A673 (cell line): ENCODE data around the gene SLC40A1. TPM values are rescaled to one million over a fixed set of nuclear protein-coding genes. Genes with fewer than 3 reads are reported as not detected.
A peak's percentile ranks its signal among the peaks of the same experiment; 100 is the strongest.

Experiments used
- BruUV-seq: library from RNA; stranded (reverse); fragments of 400-500 nt; replicated peaks from 2 replicates; lab custom pipeline; 2021; lab: Mats Ljungman, UMichigan
- CTCF ChIA-PET: fragments of 300-600 bp; sonication (Branson Sonifier 250); formaldehyde crosslinking; loops from one replicate; lab custom pipeline; 2022; ENCODE audit warnings: antibody characterized with exemption; lab: Charles Lee
- POLR2A ChIA-PET: fragments of 300-600 bp; sonication (Branson Sonifier 250); formaldehyde crosslinking; loops from one replicate; lab custom pipeline; 2022; ENCODE audit warnings: antibody characterized with exemption; ENCODE audit not compliant: low non-redundant PET; lab: Charles Lee
- DNase-seq: peaks from one replicate; pipeline ENCODE4 v3.0.0-alpha.2; 2015; ENCODE audit warnings: low spot score
- H3K27ac ChIP-seq: fragments of 200-600 bp; sonication (generic); 2 replicates; pipeline ENCODE4 v1.5.1; 2016; ENCODE audit warnings: mixed run types, low read depth, mild to moderate bottlenecking, mixed read lengths, antibody characterized with exemption, low read length; ENCODE audit not compliant: poor library complexity, severe bottlenecking
- H3K27me3 ChIP-seq: fragments of 200-600 bp; sonication (generic); replicated peaks from 2 replicates; pipeline ENCODE4 v1.6.1; 2017; ENCODE audit warnings: mixed run types, low read depth, mild to moderate bottlenecking, mixed read lengths, antibody characterized with exemption, low read length; ENCODE audit not compliant: insufficient read depth, poor library complexity
- H3K36me3 ChIP-seq: fragments of 200-600 bp; sonication (generic); 2 replicates; pipeline ENCODE4 v1.6.1; 2016; ENCODE audit warnings: mixed run types, mild to moderate bottlenecking, mixed read lengths, antibody characterized with exemption, low read length; ENCODE audit not compliant: insufficient read depth, poor library complexity, severe bottlenecking
- H3K4me1 ChIP-seq: fragments of 200-600 bp; sonication (generic); 2 replicates; pipeline ENCODE4 v1.6.1; 2017; ENCODE audit warnings: mixed run types, mild to moderate bottlenecking, mixed read lengths, antibody characterized with exemption, low read length; ENCODE audit not compliant: insufficient read depth, poor library complexity, severe bottlenecking
- H3K4me3 ChIP-seq: fragments of 200-600 bp; sonication (generic); 2 replicates; pipeline ENCODE4 v1.5.1; 2016; ENCODE audit warnings: low read depth, mixed run types, mild to moderate bottlenecking, mixed read lengths, low read length; ENCODE audit not compliant: poor library complexity, severe bottlenecking
- H3K9me3 ChIP-seq: fragments of 200-600 bp; sonication (generic); 2 replicates; pipeline ENCODE4 v1.6.1; 2016; ENCODE audit warnings: mixed run types, low read depth, mild to moderate bottlenecking, mixed read lengths, antibody characterized with exemption, low read length; ENCODE audit not compliant: poor library complexity, severe bottlenecking
- CTCF ChIP-seq: fragments of 300-800, 200-600 bp; sonication (generic); conservative IDR thresholded peaks from 2 replicates; pipeline ENCODE4 v1.5.1; 2017; ENCODE audit warnings: low read depth, mild to moderate bottlenecking, antibody characterized with exemption, low read length, moderate library complexity, mixed read lengths
- EZH2 ChIP-seq: fragments of 200-600 bp; sonication (generic); IDR thresholded peaks from 2 replicates; pipeline ENCODE4 v1.6.1; 2017; ENCODE audit warnings: borderline replicate concordance, low read depth, mild to moderate bottlenecking, mixed read lengths, antibody characterized with exemption, low read length; ENCODE audit not compliant: poor library complexity, severe bottlenecking
- intact Hi-C: fragments of 100-400 bp; cut with micrococcal nuclease; formaldehyde crosslinking; loops from one replicate; pipeline ENCODE4 v1.10.0; 2022; ENCODE audit not compliant: unreplicated experiment
- total RNA-seq: library from RNA; stranded (reverse); gene quantifications from 2 replicates; pipeline ENCODE4 v1.2.3, GENCODE V29; 2021

SLC40A1 gene
- total RNA-seq, 1 experiment from 2014 or later, result 1.9 TPM

GRCh38 chr2:189566046-189566445 lies 14.5 kb downstream of the SLC40A1 start:
- Histone ChIP-seq H3K27me3 (no peaks in the 10 kb centered on the region), H3K36me3 (no peaks in the 10 kb centered on the region), H3K27ac (no peak overlapping the region), H3K4me3 (no peak overlapping the region), H3K9me3 (no peaks in the 10 kb centered on the region), H3K4me1 (peaks cover 4% of the 10 kb centered on the region)
- TF ChIP-seq EZH2 (no peak), CTCF (no peak)
- ChIA-PET CTCF (no interaction called here), POLR2A (no interaction called here)
- intact Hi-C loops, result no loop called here
- DNase-seq, result peak; percentile 39
- BruUV-seq, result no TSS peak

- Histone ChIP-seq H3K27ac (no peak overlapping the region), H3K36me3 (no peaks in the 10 kb centered on the region), H3K27me3 (no peaks in the 10 kb centered on the region), H3K9me3 (no peaks in the 10 kb centered on the region), H3K4me1 (no peaks in the 10 kb centered on the region), H3K4me3 (no peak overlapping the region)
- BruUV-seq, result no TSS peak
- POLR2A ChIA-PET, result interaction anchor here (0.7 kb wide), 1 partner anchor 17 kb away, joined by 3 read pairs; no protein-coding TSS in a partner anchor
- CTCF ChIA-PET, result no interaction called here
- no peak for DNase-seq
- intact Hi-C loops, result no loop called here
- no peak for TF ChIP-seq CTCF
- no peak for TF ChIP-seq EZH2
Measured at GRCh38 chr2:189561371-189562038, 19.1 kb downstream of the SLC40A1 start.

GRCh38 chr2:189560273-189560586 lies 20.4 kb downstream of the SLC40A1 start:
- H3K27ac ChIP-seq, result no peak overlapping the region
- intact Hi-C loops, result no loop called here
- H3K9me3 ChIP-seq, result no peaks in the 10 kb centered on the region
- H3K36me3 ChIP-seq, result no peaks in the 10 kb centered on the region
- H3K4me1 ChIP-seq, result no peaks in the 10 kb centered on the region
- DNase-seq, result no peak
- BruUV-seq, result no TSS peak
- H3K4me3 ChIP-seq, result no peak overlapping the region
- TF ChIP-seq EZH2 (no peak), CTCF (no peak)
- ChIA-PET CTCF (no interaction called here), POLR2A (no interaction called here)
- H3K27me3 ChIP-seq, result no peaks in the 10 kb centered on the region
